GM08714 (cell line): Measurements from ENCODE around the gene DDX10.

Source experiments
- H3K4me3 ChIP-seq: fragments of 200-500 bp; sonication (Bioruptor generic); 2 replicates; pipeline ENCODE4 v1.5.1; 2014; ENCODE audit warnings: mild to moderate bottlenecking, low read length, inconsistent platforms
- ZNF274 ChIP-seq: IDR thresholded peaks from 2 replicates; pipeline ENCODE4 v1.6.1; 2012; ENCODE audit warnings: mild to moderate bottlenecking, low read depth, low read length

Gene DDX10

DNA sequence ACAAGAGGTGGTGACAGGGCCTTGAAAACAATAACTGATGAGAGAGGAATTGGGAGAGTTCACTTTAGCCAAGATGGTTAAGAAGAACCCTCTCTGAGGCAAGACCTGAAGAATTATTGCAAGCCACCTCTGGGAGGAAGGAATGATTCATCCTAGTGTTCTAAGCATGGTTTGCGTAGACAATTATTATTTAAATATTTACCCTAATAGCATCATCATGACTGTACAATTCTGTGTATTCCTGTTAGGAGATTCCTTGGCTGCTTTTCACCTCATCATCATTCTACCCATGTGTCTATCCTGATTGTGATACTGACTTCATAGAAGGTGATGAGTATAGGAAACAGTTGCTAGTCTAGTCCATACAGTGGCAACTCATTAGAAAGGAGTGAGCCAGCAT is 264.4 kb downstream of the DDX10 start:
- TF ChIP-seq ZNF274, result no peak
- no peak overlapping the region for H3K4me3 ChIP-seq

- no peak for TF ChIP-seq ZNF274
- H3K4me3 ChIP-seq, result no peak overlapping the region
Measured at GRCh38 chr11:108931168-108931567, 266.3 kb downstream of the DDX10 start.

DNA sequence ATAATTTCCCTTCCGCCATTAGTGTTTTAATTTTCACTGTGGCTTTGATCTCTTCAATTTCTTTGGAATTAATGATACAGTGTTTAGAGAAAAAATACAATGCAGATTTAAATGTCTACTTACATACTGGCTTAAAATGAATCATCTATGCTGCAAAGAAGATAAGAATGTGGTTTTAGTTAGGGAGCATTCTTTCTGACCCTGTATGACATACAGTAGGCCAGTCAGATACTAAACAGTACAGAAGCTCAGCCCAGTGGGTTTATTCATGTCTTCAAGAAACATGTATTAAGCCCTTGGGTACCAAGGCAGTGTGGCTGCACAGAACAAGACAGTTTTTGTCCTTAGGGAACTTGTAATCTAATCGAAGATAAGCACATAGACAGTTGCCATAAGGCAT is 268.8 kb downstream of the DDX10 start:
- no peak for TF ChIP-seq ZNF274
- H3K4me3 ChIP-seq, result no peak overlapping the region

DNA sequence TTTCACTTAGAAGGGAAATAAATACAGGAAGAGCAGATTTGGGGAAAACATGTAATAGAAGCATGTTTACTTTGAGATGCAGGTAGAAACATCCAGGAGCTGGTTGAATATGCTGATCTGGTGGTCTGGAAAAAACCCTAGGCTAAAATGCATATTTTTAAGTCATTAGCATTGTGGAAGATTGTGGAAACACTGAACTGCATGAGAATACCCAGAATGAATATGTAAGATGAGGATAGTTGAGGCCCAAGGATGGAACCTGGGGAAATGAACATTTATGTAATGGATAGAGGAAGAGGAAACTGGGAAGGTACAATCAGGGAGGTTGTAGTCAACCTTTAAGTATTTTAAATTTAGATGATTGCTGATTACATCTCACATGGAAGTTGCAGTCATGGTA is 269.4 kb downstream of the DDX10 start:
- no peak for TF ChIP-seq ZNF274
- H3K4me3 ChIP-seq, result no peak overlapping the region

- no peak for TF ChIP-seq ZNF274
- H3K4me3 ChIP-seq, result no peak overlapping the region
Measured at GRCh38 chr11:108934696-108935095, 269.8 kb downstream of the DDX10 start.

GRCh38 chr11:108937746-108938145 is 272.9 kb downstream of the DDX10 start:
- TF ChIP-seq ZNF274, result no peak
- H3K4me3 ChIP-seq, result no peak overlapping the region

- H3K4me3 ChIP-seq, result no peak overlapping the region
- TF ChIP-seq ZNF274, result no peak
Measured at GRCh38 chr11:108938604-108939003, 273.7 kb downstream of the DDX10 start.

- H3K4me3 ChIP-seq, result no peak overlapping the region
- TF ChIP-seq ZNF274, result no peak
Measured at GRCh38 chr11:108939135-108939534, 274.3 kb downstream of the DDX10 start.

DNA sequence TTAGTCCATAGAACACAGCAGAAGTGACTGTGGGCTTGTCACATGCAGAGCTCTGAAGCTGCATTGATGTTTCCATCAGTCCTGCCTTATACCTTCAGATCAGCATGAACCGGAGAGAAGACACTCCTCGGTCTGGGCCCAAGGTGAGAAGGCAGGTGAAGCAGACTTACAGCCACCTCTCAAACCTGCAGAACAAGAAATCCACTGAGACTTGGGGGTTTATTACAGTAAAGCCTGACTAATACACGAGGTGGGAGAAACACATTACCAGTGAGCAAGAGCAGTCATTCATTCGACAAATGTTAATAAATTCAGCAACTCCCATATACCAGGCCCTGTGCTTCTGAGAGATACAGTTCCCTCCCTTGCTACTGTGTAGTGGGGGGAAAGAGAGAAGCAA is 279.0 kb downstream of the DDX10 start:
- no peak for TF ChIP-seq ZNF274
- H3K4me3 ChIP-seq, result no peak overlapping the region

DNA sequence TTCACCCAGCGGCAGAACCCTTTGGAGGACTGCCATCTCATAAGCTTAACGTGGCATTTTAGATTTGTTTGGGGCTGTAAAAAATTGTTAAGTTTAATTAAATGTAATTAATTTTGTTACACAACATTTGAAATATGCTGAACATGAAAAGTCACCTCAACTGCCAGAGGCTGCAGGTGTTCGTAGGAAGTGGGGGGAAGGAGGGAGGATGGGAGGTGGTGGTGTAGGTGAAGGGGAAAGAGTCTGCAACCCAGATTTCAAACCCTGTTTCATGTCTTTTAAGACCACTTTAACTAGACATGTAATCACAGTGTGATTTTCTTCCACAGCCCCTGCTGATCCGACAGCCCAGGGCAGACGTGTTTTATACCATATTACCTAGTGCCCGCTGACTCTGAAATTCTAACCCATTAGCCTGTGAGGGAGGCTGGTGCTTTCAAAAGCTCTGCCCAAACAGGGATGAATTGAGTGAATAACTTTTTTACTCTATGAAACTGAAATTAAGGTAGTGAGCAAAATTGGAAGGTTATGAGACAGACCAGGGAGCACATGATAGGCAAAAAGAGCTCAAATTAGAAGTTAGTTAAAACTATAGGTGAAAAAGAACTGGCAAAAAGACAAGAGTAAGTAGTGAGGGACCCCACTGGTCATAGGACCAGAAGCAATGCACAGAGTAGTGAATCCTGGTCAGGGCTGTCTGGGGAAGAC is 279.8 kb downstream of the DDX10 start:
- no peak for TF ChIP-seq ZNF274
- H3K4me3 ChIP-seq, result no peak overlapping the region

DNA sequence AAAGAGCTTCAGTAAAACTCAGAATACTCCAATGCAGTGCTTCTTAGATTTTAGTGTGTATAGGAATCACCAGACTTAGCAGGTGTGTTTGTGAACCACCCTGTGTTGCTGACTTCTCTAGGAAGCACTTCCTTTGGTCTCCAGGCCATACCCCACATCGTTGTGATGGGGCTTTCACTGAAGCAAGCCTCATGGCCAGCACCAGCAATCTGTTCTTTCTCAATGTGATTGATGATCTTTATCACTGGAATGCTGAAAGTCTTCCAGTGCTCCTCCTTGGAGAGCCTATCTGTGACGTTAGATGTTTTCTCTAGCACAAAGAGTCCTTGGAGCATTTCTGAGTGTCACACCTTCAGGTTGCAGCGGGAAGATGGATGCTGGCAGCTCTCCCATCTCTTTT is 280.5 kb downstream of the DDX10 start:
- TF ChIP-seq ZNF274, result no peak

DNA sequence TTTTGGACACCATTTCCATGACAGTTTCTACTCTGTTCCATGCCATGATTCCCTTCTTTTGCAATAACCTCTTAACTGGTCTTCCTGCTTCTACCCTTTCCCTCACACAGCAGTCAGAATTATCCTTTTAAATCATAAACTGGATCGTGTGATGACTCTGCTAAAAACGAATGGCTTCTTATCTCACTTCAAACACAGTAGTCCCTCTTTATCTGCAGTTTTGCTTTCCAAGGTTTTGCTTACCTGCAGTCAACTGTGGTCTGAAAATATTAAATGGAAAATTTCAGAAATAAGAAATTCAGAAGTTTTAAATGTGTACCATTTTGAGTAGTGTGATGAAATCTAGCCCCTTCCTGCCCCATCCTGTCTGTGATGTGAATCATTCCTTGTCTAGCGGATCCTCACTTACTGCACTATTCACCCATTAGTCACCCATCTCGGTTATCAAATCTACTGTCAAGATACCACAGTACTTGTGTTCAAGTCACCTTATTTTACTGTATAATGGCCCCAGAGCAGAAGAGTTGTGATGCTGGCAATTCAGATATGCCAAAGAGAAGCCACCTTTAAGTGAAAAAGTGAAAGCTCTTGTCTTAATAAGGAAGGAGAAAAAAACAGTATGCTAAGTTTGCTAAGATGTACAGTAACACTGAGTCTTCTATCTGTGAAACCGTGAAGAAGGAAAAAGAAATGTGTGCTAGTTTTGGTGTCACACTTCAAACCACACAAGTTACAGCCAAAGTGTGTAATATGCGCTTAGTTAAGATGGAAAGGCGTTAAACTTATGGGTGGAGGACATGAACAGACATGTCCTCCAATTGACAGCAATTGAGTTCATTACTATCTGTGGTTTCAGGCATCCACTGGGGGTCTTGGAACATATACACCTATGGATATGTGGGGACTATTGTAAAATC is 283.0 kb downstream of the DDX10 start:
- H3K4me3 ChIP-seq, result no peak overlapping the region
- TF ChIP-seq ZNF274, result no peak

More for the DNA sequence above, 280.5 kb downstream of the DDX10 start:
- no peak overlapping the region for H3K4me3 ChIP-seq

DNA sequence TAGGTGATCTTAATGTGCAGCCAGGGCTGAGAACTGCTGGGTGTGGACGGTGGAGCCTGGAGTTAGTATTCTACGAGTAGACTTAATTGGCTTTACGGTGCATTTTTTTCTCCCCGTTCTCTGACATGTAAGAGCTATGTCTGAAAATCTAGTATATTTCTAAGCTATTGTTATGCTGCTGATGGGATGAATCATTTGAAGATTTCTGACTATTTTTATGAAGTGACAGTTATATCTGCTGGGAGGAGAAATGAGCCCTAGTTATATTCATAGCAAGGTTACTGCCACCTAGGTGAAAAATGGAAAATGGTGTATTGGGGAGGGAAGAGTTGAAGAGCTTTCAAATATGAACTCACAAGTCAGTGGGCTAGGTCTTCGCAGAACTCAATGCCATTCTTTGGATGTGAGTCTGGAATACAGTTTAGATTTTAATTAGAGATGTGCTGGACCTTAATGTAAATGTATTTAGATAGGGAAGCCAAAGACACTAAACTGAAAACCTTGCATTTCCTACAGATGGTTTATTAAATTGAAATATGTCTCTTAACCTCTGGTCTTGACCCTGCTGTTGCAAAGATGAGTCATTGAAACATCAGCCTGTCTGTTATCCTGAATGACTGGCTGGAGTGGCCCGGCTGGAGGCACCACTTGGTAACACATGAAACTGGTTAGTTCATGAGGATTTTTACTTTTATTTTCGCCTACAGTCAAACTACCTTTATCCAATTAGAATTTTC is 293.7 kb downstream of the DDX10 start:
- H3K4me3 ChIP-seq, result no peak overlapping the region
- no peak for TF ChIP-seq ZNF274

GRCh38 chr11:108959105-108959761 is 294.4 kb downstream of the DDX10 start:
- H3K4me3 ChIP-seq, result no peak overlapping the region
- no peak for TF ChIP-seq ZNF274

DNA sequence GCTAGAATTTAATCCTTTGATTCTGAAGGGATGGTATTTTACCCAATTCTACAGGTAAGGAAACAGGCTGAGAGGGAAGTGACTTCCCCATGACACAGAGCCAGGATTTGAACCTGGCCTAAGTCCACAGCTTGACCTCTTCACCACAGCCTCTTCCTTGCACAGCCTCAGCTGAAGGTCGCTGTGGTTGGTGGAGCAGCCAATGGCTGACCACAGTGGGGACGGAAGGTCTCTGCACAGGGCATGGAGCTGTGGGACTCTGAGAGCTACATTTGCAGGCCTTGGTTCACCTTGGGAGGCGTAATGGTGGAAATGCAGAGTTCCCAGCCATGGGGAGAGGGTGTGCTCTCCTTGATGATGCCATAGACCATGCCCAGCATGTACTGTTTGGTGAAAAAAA is 295.0 kb downstream of the DDX10 start:
- H3K4me3 ChIP-seq, result no peak overlapping the region
- no peak for TF ChIP-seq ZNF274
